Neural cell (in vitro differentiated cells): Measurements from ENCODE around the gene DAP.

Experiments used
- CTCF ChIP-seq: fragments of 450-650 bp; IDR thresholded peaks from 2 replicates; pipeline ENCODE4 v1.5.1; 2014; ENCODE audit warnings: antibody characterized with exemption, mild to moderate bottlenecking, moderate library complexity; ENCODE audit not compliant: poor library complexity, severe bottlenecking
- EZH2 ChIP-seq: fragments of 200-600, 300-800 bp; shearing (Covaris generic), sonication (generic); IDR thresholded peaks from 2 replicates; pipeline ENCODE4 v1.6.1; 2014; ENCODE audit warnings: antibody characterized with exemption, low read length, borderline replicate concordance, mild to moderate bottlenecking; ENCODE audit not compliant: insufficient read depth, poor library complexity, severe bottlenecking
- MXI1 ChIP-seq: fragments of 450-650 bp; conservative IDR thresholded peaks from 2 replicates; pipeline ENCODE4 v1.6.1; 2014; ENCODE audit warnings: antibody characterized with exemption, mild to moderate bottlenecking; ENCODE audit not compliant: poor library complexity, severe bottlenecking
- POLR2AphosphoS5 ChIP-seq: IDR thresholded peaks from 2 replicates; pipeline ENCODE4 v1.6.1; 2012
- RAD21 ChIP-seq: fragments of 450-650 bp; conservative IDR thresholded peaks from 2 replicates; pipeline ENCODE4 v1.6.1; 2014; ENCODE audit warnings: antibody characterized with exemption, mild to moderate bottlenecking, moderate library complexity
- REST ChIP-seq: IDR thresholded peaks from 2 replicates; pipeline ENCODE4 v1.6.1; 2012; ENCODE audit warnings: borderline replicate concordance
- SMC3 ChIP-seq: fragments of 450-650 bp; conservative IDR thresholded peaks from 2 replicates; pipeline ENCODE4 v1.6.1; 2014; ENCODE audit warnings: antibody characterized with exemption, mild to moderate bottlenecking, moderate library complexity; ENCODE audit not compliant: poor library complexity
- TAF1 ChIP-seq: IDR thresholded peaks from 2 replicates; pipeline ENCODE4 v1.6.1; 2012; ENCODE audit warnings: low read depth

- TF ChIP-seq POLR2AphosphoS5 (no peak), CTCF (no peak), REST (no peak), RAD21 (no peak), TAF1 (no peak), EZH2 (no peak), SMC3 (no peak), MXI1 (no peak)
Measured at GRCh38 chr5:10734037-10734709, 26.9 kb downstream of the DAP start.
